Measurements from ENCODE around the gene SLC6A18. TPM values are rescaled to one million over a fixed set of nuclear protein-coding genes. Genes with fewer than 3 reads are reported as not detected.

Gene SLC6A18
- total and polyA plus RNA-seq, 2 donors from 2014 or later = 1.5 TPM; not detected in 1

DNA sequence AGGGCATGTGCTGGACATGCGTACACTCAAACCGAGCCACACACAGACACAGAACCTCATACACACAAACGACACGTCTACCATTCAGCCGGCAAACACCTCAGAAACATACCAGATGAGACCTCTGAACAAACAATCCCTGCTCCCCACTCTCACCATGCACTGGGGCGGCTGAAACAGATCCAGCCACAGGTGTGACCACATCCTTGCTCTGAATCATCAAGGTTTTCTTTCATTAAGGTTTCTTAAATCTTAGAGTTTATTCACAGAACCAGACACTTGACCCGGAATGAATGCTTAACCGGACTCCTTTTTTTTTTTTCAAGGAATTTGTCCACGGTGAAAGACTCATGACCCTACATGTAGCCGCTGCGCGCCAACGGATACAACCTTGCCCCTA, 43.5 kb downstream of the SLC6A18 start:
- Histone ChIP-seq H3K9ac (ENCODE audit: low read length in 3 of 3) (no peak overlapping the region), H3K4me1 (ENCODE audit: control insufficient read depth in 2 of 3, insufficient read depth in 2 of 3, low read depth in 1 of 3, low read length in 3 of 3) (no peaks in the 10 kb centered on the region), H3K9me3 (ENCODE audit: control insufficient read depth in 2 of 3, insufficient read depth in 1 of 3, low read length in 3 of 3) (no peaks in the 10 kb centered on the region), H3K4me3 (ENCODE audit: low read length in 3 of 3) (no peak overlapping the region), H3K27ac (ENCODE audit: low read depth in 2 of 2, low read length in 2 of 2) (no peak overlapping the region), H3K36me3 (ENCODE audit: control insufficient read depth in 2 of 3, insufficient read depth in 3 of 3, low read length in 3 of 3) (no peaks in the 10 kb centered on the region), H3K27me3 (ENCODE audit: control insufficient read depth, insufficient read depth, low read length) (no peaks in the 10 kb centered on the region)
- FAIRE-seq (no peak), DNase-seq (no peak)
- intact Hi-C loops (cut with DNase I) = no loop called here
- TF ChIP-seq, protein P1, sequence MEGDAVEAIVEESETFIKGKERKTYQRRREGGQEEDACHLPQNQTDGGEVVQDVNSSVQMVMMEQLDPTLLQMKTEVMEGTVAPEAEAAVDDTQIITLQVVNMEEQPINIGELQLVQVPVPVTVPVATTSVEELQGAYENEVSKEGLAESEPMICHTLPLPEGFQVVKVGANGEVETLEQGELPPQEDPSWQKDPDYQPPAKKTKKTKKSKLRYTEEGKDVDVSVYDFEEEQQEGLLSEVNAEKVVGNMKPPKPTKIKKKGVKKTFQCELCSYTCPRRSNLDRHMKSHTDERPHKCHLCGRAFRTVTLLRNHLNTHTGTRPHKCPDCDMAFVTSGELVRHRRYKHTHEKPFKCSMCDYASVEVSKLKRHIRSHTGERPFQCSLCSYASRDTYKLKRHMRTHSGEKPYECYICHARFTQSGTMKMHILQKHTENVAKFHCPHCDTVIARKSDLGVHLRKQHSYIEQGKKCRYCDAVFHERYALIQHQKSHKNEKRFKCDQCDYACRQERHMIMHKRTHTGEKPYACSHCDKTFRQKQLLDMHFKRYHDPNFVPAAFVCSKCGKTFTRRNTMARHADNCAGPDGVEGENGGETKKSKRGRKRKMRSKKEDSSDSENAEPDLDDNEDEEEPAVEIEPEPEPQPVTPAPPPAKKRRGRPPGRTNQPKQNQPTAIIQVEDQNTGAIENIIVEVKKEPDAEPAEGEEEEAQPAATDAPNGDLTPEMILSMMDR (IDR thresholded peaks at IDR 0.05; ENCODE audit: borderline replicate concordance, extremely low read depth, insufficient read depth) = no peak

DNA sequence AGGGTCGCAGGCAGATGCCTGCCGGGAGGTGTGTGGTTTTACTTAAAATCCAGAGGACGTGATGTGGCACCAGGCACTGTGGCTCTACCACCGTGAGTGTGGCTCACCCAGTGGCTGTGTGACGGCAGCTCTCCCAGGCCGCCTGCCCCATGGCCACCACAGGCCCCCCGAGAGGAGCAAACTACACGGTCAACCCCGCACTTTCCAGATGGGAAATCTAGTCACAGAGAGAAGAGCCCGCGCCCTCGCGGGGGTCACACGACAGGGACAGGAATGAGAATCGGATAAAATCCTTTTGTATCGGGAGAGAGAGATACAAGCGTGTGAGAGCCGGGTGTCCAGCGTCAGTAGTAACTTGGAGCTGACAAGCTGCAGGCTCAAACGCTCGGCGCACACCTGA, 45.2 kb downstream of the SLC6A18 start:
- Histone ChIP-seq H3K9me3 (ENCODE audit: control insufficient read depth in 2 of 3, insufficient read depth in 1 of 3, low read length in 3 of 3) (no peaks in the 10 kb centered on the region), H3K9ac (ENCODE audit: low read length in 3 of 3) (no peak overlapping the region), H3K27ac (ENCODE audit: low read depth in 2 of 2, low read length in 2 of 2) (no peak overlapping the region), H3K27me3 (ENCODE audit: control insufficient read depth, insufficient read depth, low read length) (no peaks in the 10 kb centered on the region), H3K36me3 (ENCODE audit: control insufficient read depth in 2 of 3, insufficient read depth in 3 of 3, low read length in 3 of 3) (no peaks in the 10 kb centered on the region), H3K4me3 (ENCODE audit: low read length in 3 of 3) (no peak overlapping the region), H3K4me1 (ENCODE audit: control insufficient read depth in 2 of 3, insufficient read depth in 2 of 3, low read depth in 1 of 3, low read length in 3 of 3) (no peaks in the 10 kb centered on the region)
- no peak for DNase-seq
- FAIRE-seq = no peak
- TF ChIP-seq, protein P1 (IDR thresholded peaks at IDR 0.05; ENCODE audit: borderline replicate concordance, extremely low read depth, insufficient read depth) = no peak
- intact Hi-C loops (cut with DNase I) = no loop called here

DNA sequence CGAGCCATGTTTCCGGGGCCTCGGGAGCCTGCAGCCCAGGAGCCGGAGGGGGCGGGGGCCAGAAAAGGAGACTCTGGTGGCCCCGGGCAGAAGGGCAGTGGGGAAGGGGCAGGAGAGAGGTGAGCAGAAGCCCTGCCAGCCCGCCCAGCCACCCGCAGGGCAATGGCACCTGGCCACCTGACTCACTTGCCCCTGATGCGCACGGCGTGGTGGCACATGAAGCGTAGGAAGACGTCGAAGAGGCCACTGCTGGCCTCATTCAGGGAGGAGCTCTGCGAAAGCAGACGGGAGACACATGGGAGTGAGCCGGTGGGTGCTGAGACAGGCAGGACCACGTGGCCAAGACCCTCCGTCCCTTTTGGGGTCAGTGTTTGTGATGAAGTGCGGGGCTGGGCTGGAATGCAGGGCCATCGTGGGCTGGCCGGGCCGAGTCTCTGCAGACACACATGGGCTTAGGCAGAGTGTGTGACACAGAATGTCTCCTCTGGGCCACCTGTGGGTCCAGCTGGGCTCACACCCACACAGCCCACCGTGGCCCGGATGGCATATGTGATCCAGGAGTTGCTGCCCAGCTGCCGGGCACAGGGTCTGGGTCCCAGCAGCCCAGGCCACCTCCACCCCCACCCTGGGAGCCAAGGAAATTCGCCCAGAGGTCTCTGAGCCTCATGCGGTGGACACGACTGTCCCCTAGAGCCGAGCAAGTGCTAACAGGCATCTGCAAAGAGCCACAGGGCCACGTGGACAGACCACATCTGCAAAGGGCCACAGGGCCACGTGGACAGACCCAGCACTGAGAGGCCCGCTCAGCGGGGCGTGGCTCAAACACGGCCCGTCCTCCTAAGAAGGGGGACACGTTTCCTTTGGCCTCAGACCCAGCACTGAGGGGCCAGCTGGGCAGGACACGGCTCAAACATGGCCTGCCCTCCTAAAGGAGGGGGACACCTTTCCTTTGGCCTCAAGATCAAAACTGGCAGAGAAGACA, 46.0 kb downstream of the SLC6A18 start:
- Histone ChIP-seq H3K4me3 (ENCODE audit: low read length in 3 of 3) (no peak overlapping the region), H3K27ac (ENCODE audit: low read depth in 2 of 2, low read length in 2 of 2) (no peak overlapping the region), H3K4me1 (ENCODE audit: control insufficient read depth in 2 of 3, insufficient read depth in 2 of 3, low read depth in 1 of 3, low read length in 3 of 3) (no peaks in the 10 kb centered on the region), H3K9ac (ENCODE audit: low read length in 3 of 3) (no peak overlapping the region), H3K27me3 (ENCODE audit: control insufficient read depth, insufficient read depth, low read length) (no peaks in the 10 kb centered on the region), H3K9me3 (ENCODE audit: control insufficient read depth in 2 of 3, insufficient read depth in 1 of 3, low read length in 3 of 3) (no peaks in the 10 kb centered on the region), H3K36me3 (ENCODE audit: control insufficient read depth in 2 of 3, insufficient read depth in 3 of 3, low read length in 3 of 3) (no peaks in the 10 kb centered on the region)
- FAIRE-seq = no peak
- intact Hi-C loops (cut with DNase I) = no loop called here
- TF ChIP-seq, protein P1 (IDR thresholded peaks at IDR 0.05; ENCODE audit: borderline replicate concordance, extremely low read depth, insufficient read depth) = no peak
- DNase-seq = no peak

Data from kidney (tissue), 14 donors.